GM12878 (cell line): ENCODE measurements around the gene KMO. TPM values are rescaled to one million over a fixed set of nuclear protein-coding genes. Genes with fewer than 3 reads are reported as not detected.

Experiments
- ATAC-seq: fragments of 200-7000 bp; cut with Tn5 transposase; 3 replicates; pipeline ENCODE4 v1.9.1; 2020; ENCODE audit warnings: mild to moderate bottlenecking, moderate library complexity
- BruUV-seq: library from RNA; stranded (reverse); fragments of 400-500 nt; replicated peaks from 2 replicates; lab custom pipeline; 2021; lab: Mats Ljungman, UMichigan
- CTCF ChIA-PET: fragments of 300-600 bp; sonication (Branson Sonifier 250); formaldehyde crosslinking; extraction: SDS; loops from one replicate; lab custom pipeline; 2021; ENCODE audit warnings: inconsistent platforms; lab: Yijun Ruan, JAX
- POLR2A ChIA-PET: fragments of 350-600 bp; formaldehyde crosslinking; extraction: SDS; loops from one replicate; lab custom pipeline; 2021; ENCODE audit warnings: inconsistent platforms; lab: Charles Lee
- RAD21 ChIA-PET: fragments of 300-600 bp; sonication (Branson Sonifier 250); formaldehyde crosslinking; loops from one replicate; lab custom pipeline; 2023; ENCODE audit warnings: antibody characterized with exemption; ENCODE audit not compliant: unreplicated experiment; lab: Charles Lee
- SMC1A ChIA-PET: fragments of 300-600 bp; sonication (Branson Sonifier 250); formaldehyde crosslinking; loops from one replicate; lab custom pipeline; 2023; ENCODE audit not compliant: unreplicated experiment, uncharacterized antibody; lab: Charles Lee
- DNase-seq: peaks from one replicate; pipeline ENCODE4 v3.0.0-alpha.2; 2011; ENCODE audit warnings: low read depth, low spot score
- FAIRE-seq: peaks from 3 replicates; lab custom pipeline; 2011; peaks lifted over from hg19 to GRCh38; lab: Jason Lieb, UNC
- H2AFZ ChIP-seq: 2 replicates; pipeline ENCODE4 v1.6.0; 2011; ENCODE audit warnings: low read depth, low read length, control low read depth; ENCODE audit not compliant: control insufficient read depth
- H3K27ac ChIP-seq: 2 replicates; pipeline ENCODE4 v1.5.1; 2011; ENCODE audit warnings: control low read depth; ENCODE audit not compliant: control insufficient read depth, insufficient read depth
- H3K27me3 ChIP-seq, 2 experiments: replicated peaks in 1 of 2; 2 replicates each; pipeline versions ENCODE4 v1.6.0 to v1.6.1; 2011; ENCODE audit warnings: low read length in 1 of 2; ENCODE audit not compliant: control insufficient read depth in 2 of 2, insufficient read depth in 2 of 2
- H3K36me3 ChIP-seq, 2 experiments: 2 replicates each; pipeline ENCODE4 v1.5.1; 2011; ENCODE audit warnings: low read length in 1 of 2; ENCODE audit not compliant: control insufficient read depth in 2 of 2, insufficient read depth in 2 of 2
- H3K4me1 ChIP-seq: 2 replicates; pipeline ENCODE4 v1.6.1; 2011; ENCODE audit warnings: mild to moderate bottlenecking, low read length, moderate library complexity, mixed read lengths; ENCODE audit not compliant: control insufficient read depth, insufficient read depth
- H3K4me2 ChIP-seq: 2 replicates; pipeline ENCODE4 v1.6.0; 2011; ENCODE audit warnings: control low read depth; ENCODE audit not compliant: control insufficient read depth, insufficient read depth
- H3K4me3 ChIP-seq: fragments of 200-600 bp; sonication (generic); 2 replicates; pipeline ENCODE4 v1.5.1; 2016
- H3K79me2 ChIP-seq: 2 replicates; pipeline ENCODE4 v1.6.0; 2011; ENCODE audit warnings: low read length; ENCODE audit not compliant: control insufficient read depth, insufficient read depth
- H3K9ac ChIP-seq: 2 replicates; pipeline ENCODE4 v1.8.0; 2011; ENCODE audit warnings: low read length, control low read depth, mixed read lengths; ENCODE audit not compliant: control insufficient read depth, insufficient read depth
- H3K9me3 ChIP-seq: replicated peaks from 3 replicates; pipeline ENCODE4 v1.5.1; 2011; ENCODE audit warnings: mild to moderate bottlenecking, low read length; ENCODE audit not compliant: control insufficient read depth, insufficient read depth
- H4K20me1 ChIP-seq: 2 replicates; pipeline ENCODE4 v1.6.0; 2011; ENCODE audit not compliant: control insufficient read depth, insufficient read depth
- EED ChIP-seq: sonication (generic); IDR thresholded peaks from 2 replicates; pipeline ENCODE4 v1.6.1; 2016; ENCODE audit warnings: antibody characterized with exemption, low read depth
- HCFC1 ChIP-seq: fragments of 150-350 bp; IDR thresholded peaks from 2 replicates; pipeline ENCODE4 v1.6.1; 2014; ENCODE audit warnings: low read length
- HDAC2 ChIP-seq: fragments of 200-600 bp; sonication (generic); IDR thresholded peaks from 2 replicates; pipeline ENCODE4 v1.6.1; 2017
- LARP7 ChIP-seq: fragments of 450-650 bp; IDR thresholded peaks from 2 replicates; pipeline ENCODE4 v1.6.1; 2017; ENCODE audit warnings: mild to moderate bottlenecking
- MYB ChIP-seq: fragments of 150-350 bp; IDR thresholded peaks from 2 replicates; pipeline ENCODE4 v1.6.1; 2014; ENCODE audit warnings: mild to moderate bottlenecking, low read depth, low read length, borderline replicate concordance
- RELA ChIP-seq: fragments of 450-650 bp; IDR thresholded peaks from 2 replicates; pipeline ENCODE4 v1.8.0; 2014; ENCODE audit warnings: borderline replicate concordance; ENCODE audit not compliant: partially characterized antibody
- WGBS: methylation state at CpG from one replicate; pipeline ENCODE4 v1.1.6; 2016; ENCODE audit warnings: low lambda C conversion rate; ENCODE audit not compliant: insufficient replicate concordance, insufficient coverage; ENCODE audit errors: missing lambda C conversion rate; 5-methylcytosine and 5-hydroxymethylcytosine counted together
- in situ Hi-C: fragments of 300-500 bp; cut with MboI; formaldehyde crosslinking; loops from 9 replicates; pipeline ENCODE4 v1.14.3; 2018; ENCODE audit warnings: mixed read lengths
- intact Hi-C: fragments of 100-400 bp; cut with micrococcal nuclease; formaldehyde crosslinking; loops from one replicate; pipeline ENCODE4 v1.14.2; 2022; ENCODE audit not compliant: unreplicated experiment
- polyA plus RNA-seq, 11 experiments: library from polyadenylated mRNA; depleted of rRNA in 4 of 11; unstranded in 6 of 11; stranded (reverse) in 5 of 11; fragments of >200 nt; fragmentation: Nextera tagmentation in 4 of 11; fragmentation: Illumina TruSeq in 1 of 11; extraction: Ambion mirVana in 4 of 11; extraction: Trizol in 1 of 11; gene quantifications; 1 replicate in 1 of 11; 2 replicates in 10 of 11; pipeline versions ENCODE4 v1.2.1 to v1.2.3, GENCODE V29; 2011 to 2016; ENCODE audit warnings: inconsistent platforms in 2 of 11, missing spikeins in 2 of 11, low read depth in 1 of 11
- total RNA-seq, 4 experiments: library from RNA; depleted of rRNA in 3 of 4; stranded (reverse); fragments of >200 nt in 3 of 4; fragmentation: Illumina TruSeq in 1 of 4; extraction: Trizol in 1 of 4; gene quantifications; 2 replicates each; pipeline versions ENCODE4 v1.2.1 to v1.2.3, GENCODE V29; 2013 to 2021
- TF ChIP-seq, protein P1 (sequence below): fragments of 450-650 bp; IDR thresholded peaks from 2 replicates; pipeline ENCODE4 v1.6.1; 2016; ENCODE audit warnings: mild to moderate bottlenecking, moderate library complexity, borderline replicate concordance

KMO gene
- total and polyA plus RNA-seq, 10 of the 15 experiments (the other 5 are each of a cell fraction or from before 2014, with no cell fraction given), result 0.68 to 5.9 (median 1.5) TPM

DNA sequence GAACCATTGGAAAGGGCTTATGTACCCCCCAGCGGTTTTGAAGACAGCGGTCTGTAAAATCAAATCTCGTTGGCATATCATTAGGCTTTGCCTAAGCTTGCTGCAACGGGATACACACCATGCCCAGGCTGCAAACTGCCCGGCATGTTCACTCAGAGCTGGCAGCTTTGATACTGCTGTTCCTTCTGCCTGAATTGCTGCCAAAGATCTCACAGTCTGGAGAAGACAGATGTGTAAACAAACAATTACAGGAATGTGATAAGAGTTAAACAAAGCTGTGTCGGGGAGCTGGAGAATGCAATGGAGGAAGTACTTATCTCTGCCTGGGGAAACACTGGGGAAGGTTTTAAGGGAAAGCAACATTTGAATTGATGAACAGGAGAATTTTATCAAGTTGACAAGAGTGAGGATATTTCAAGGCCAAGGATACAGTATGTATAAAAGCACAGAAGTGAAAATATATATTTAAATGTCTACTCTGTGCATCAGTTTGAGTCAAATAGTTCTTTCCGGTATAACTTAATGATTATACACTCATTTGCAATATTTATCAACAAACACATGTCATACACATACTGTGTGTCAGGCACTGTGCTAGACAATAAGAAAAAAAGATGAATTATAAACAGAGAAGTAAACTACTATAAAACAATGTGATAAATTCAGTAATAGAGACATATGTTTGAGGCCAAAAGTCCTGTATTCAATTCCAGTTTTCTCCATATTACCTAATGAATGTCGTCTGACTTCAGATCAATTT is 78.1 kb downstream of the KMO start:
- FAIRE-seq (no peak), DNase-seq (no peak), ATAC-seq (no peak)
- BruUV-seq, result no TSS peak
- ChIA-PET CTCF (interaction anchor here (0.6 to 4.8 kb wide), 40 partner anchors 8 to 878 kb away, joined by 3 to 59 read pairs (median 4); partner anchors contain the start of genes MAP1LC3C and WDR64), RAD21 (interaction anchor here (0.6 to 2.5 kb wide), 17 partner anchors 10 to 406 kb away, joined by 3 to 23 read pairs (median 4); partner anchors contain the start of gene KMO), POLR2A (no interaction called here), SMC1A (interaction anchor here (0.6 to 2.9 kb wide), 21 partner anchors 8 to 406 kb away, joined by 3 to 28 read pairs (median 4); partner anchors contain the start of genes KMO and MAP1LC3C)
- Histone ChIP-seq H3K4me2 (no peak overlapping the region), H3K9me3 (no peaks in the 10 kb centered on the region), H3K27me3 (no peaks in the 10 kb centered on the region), H3K36me3 (no peaks in the 10 kb centered on the region), H3K79me2 (no peaks in the 10 kb centered on the region), H3K9ac (no peak overlapping the region), H2AFZ (no peak overlapping the region), H3K4me3 (no peak overlapping the region), H3K27ac (no peak overlapping the region), H3K4me1 (peaks cover 5% of the 10 kb centered on the region; the same call in 1 of the 2 replicates), H4K20me1 (no peaks in the 10 kb centered on the region)
- in situ Hi-C loops (loop anchor here (5.0 to 10.0 kb wide), 2 partner anchors 232 to 385 kb away; partner anchors contain the start of gene MAP1LC3C), intact Hi-C loops (loop anchor here (2.0 to 10.0 kb wide), 6 partner anchors 78 to 875 kb away; partner anchors contain the start of genes KMO and MAP1LC3C)
- TF ChIP-seq HCFC1, result no peak
- TF ChIP-seq, protein P1, sequence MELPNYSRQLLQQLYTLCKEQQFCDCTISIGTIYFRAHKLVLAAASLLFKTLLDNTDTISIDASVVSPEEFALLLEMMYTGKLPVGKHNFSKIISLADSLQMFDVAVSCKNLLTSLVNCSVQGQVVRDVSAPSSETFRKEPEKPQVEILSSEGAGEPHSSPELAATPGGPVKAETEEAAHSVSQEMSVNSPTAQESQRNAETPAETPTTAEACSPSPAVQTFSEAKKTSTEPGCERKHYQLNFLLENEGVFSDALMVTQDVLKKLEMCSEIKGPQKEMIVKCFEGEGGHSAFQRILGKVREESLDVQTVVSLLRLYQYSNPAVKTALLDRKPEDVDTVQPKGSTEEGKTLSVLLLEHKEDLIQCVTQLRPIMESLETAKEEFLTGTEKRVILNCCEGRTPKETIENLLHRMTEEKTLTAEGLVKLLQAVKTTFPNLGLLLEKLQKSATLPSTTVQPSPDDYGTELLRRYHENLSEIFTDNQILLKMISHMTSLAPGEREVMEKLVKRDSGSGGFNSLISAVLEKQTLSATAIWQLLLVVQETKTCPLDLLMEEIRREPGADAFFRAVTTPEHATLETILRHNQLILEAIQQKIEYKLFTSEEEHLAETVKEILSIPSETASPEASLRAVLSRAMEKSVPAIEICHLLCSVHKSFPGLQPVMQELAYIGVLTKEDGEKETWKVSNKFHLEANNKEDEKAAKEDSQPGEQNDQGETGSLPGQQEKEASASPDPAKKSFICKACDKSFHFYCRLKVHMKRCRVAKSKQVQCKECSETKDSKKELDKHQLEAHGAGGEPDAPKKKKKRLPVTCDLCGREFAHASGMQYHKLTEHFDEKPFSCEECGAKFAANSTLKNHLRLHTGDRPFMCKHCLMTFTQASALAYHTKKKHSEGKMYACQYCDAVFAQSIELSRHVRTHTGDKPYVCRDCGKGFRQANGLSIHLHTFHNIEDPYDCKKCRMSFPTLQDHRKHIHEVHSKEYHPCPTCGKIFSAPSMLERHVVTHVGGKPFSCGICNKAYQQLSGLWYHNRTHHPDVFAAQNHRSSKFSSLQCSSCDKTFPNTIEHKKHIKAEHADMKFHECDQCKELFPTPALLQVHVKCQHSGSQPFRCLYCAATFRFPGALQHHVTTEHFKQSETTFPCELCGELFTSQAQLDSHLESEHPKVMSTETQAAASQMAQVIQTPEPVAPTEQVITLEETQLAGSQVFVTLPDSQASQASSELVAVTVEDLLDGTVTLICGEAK, result no peak
- no peak for TF ChIP-seq EED
- TF ChIP-seq RELA, result no peak
- TF ChIP-seq MYB, result no peak
- TF ChIP-seq LARP7, result no peak
- TF ChIP-seq HDAC2, result no peak
- 75% methylated on average over 8 of the region's 8 CpGs for WGBS
